Gastroesophageal sphincter (tissue), 3 donors: ENCODE data around the gene YEATS2.

Experiments used
- CTCF ChIP-seq, 4 experiments: fragments of 200-600 bp in 2 of 4; fragments of 450-650 bp in 2 of 4; sonication (generic) in 1 of 4; IDR thresholded peaks; one replicate each; pipeline ENCODE4 v1.5.1; 2017 to 2019; ENCODE audit warnings: antibody characterized with exemption in 4 of 4, mild to moderate bottlenecking in 2 of 4, moderate library complexity in 2 of 4
- EP300 ChIP-seq: sonication (generic); formaldehyde crosslinking; IDR thresholded peaks from one replicate; pipeline ENCODE4 v1.6.1; 2017; ENCODE audit warnings: antibody characterized with exemption, mild to moderate bottlenecking
- POLR2A ChIP-seq, 2 donors: fragments of 450-650 bp; IDR thresholded peaks; one replicate each; pipeline ENCODE4 v1.6.1; 2017; ENCODE audit warnings: antibody characterized with exemption in 2 of 2, mild to moderate bottlenecking in 2 of 2, moderate library complexity in 1 of 2
- POLR2AphosphoS5 ChIP-seq: sonication (generic); formaldehyde crosslinking; IDR thresholded peaks from one replicate; pipeline ENCODE4 v1.6.1; 2017; ENCODE audit warnings: antibody characterized with exemption

- no peak for TF ChIP-seq POLR2AphosphoS5
- no peak for TF ChIP-seq CTCF (IDR thresholded peaks at IDR 0.05)
- TF ChIP-seq POLR2A (IDR thresholded peaks at IDR 0.05) = no peak
- TF ChIP-seq EP300 = no peak
Measured at GRCh38 chr3:183839751-183840150, 142.2 kb downstream of the YEATS2 start.
